NCI-H2081 (cell line): Measurements from ENCODE around the gene TNFRSF6B.
"Not testable (repeated sequence)": the region's sequence is repeated elsewhere in the genome, so short reads cannot be mapped to it uniquely, and the experiment has no call there.

Experiments used
- DNase-seq, 2 experiments: peaks; one replicate each; lab custom pipeline; 2025; lab: John Stamatoyannopoulos, UW

TNFRSF6B gene

GRCh38 chr20:63696628-63697356 is at the start of gene TNFRSF6B:
Gene TNFRSF6B, plus strand, starts transcription at chr20:63696652. Its CDS starts 116 bp downstream, at chr20:63696768.
- no peak for DNase-seq

GRCh38 chr20:63648190-63648589 is 48.3 kb upstream of the TNFRSF6B start:
- DNase-seq, result no peak

- peak in 1 of 2 experiments; percentile 58 for DNase-seq
These were observed 47.4 kb upstream of the TNFRSF6B start for GRCh38 chr20:63648895-63649589.

- not testable (repeated sequence) for DNase-seq
These were observed 46.0 kb upstream of the TNFRSF6B start for GRCh38 chr20:63650486-63650885.

- no peak for DNase-seq
These were observed 44.6 kb upstream of the TNFRSF6B start for GRCh38 chr20:63651942-63652191.

GRCh38 chr20:63652192-63652980 is 44.1 kb upstream of the TNFRSF6B start:
- DNase-seq, result peak in 1 of 2 experiments; percentile 41

- DNase-seq, result peak; percentile 80 to 83
These were observed 43.1 kb upstream of the TNFRSF6B start, which contains the start of gene STMN3 for GRCh38 chr20:63653041-63653973. Gene STMN3, minus strand, starts transcription at chr20:63653424. Its CDS starts 79 bp downstream, at chr20:63653345.

GRCh38 chr20:63653974-63654668 is 42.3 kb upstream of the TNFRSF6B start:
- DNase-seq, result no peak

GRCh38 chr20:63655249-63655648 is 41.2 kb upstream of the TNFRSF6B start:
- peak in 1 of 2 experiments; percentile 38 for DNase-seq

GRCh38 chr20:63656451-63656850 is 40.0 kb upstream of the TNFRSF6B start:
- no peak for DNase-seq

GRCh38 chr20:63657260-63657936 is 39.1 kb upstream of the TNFRSF6B start:
- no peak for DNase-seq

GRCh38 chr20:63657937-63658748 is 38.3 kb upstream of the TNFRSF6B start, which contains the start of gene RTEL1:
Gene RTEL1, plus strand, starts transcription at chr20:63658312. Its CDS starts 1,091 bp downstream, at chr20:63659403.
- peak; percentile 79 to 90 for DNase-seq

GRCh38 chr20:63658749-63659187 is 37.7 kb upstream of the TNFRSF6B start:
- no peak for DNase-seq

- DNase-seq, result no peak
These were observed 37.1 kb upstream of the TNFRSF6B start for GRCh38 chr20:63659370-63659769.

GRCh38 chr20:63660174-63660573 is 36.3 kb upstream of the TNFRSF6B start:
- not testable (repeated sequence) for DNase-seq

GRCh38 chr20:63660622-63661021 is 35.8 kb upstream of the TNFRSF6B start:
- no peak for DNase-seq

GRCh38 chr20:63661108-63661507 is 35.3 kb upstream of the TNFRSF6B start:
- no peak for DNase-seq

GRCh38 chr20:63661959-63662812 is 34.3 kb upstream of the TNFRSF6B start:
- DNase-seq, result no peak
